SK-N-SH treated with all-trans-retinoic acid at 6 μM for 48 hours (cell line): ENCODE measurements around the gene AVEN.

Source experiments
- ARNTL ChIP-seq: fragments of 450-650 bp; formaldehyde crosslinking; IDR thresholded peaks from 2 replicates; pipeline ENCODE4 v1.5.0; 2020; ENCODE audit warnings: low read depth, mild to moderate bottlenecking, moderate library complexity, borderline replicate concordance
- BACH2 ChIP-seq: fragments of 250-450 bp; sonication (Bioruptor Pico); IDR thresholded peaks from 2 replicates; pipeline ENCODE4 v1.9.0; 2021; ENCODE audit warnings: mild to moderate bottlenecking, borderline replicate concordance
- CSDC2 ChIP-seq: fragments of 250-450 bp; sonication (Bioruptor Pico); IDR thresholded peaks from 2 replicates; pipeline ENCODE4 v1.5.0; 2020; ENCODE audit warnings: mild to moderate bottlenecking, moderate library complexity
- ESRRG ChIP-seq: fragments of 250-450 bp; sonication (Bioruptor Pico); IDR thresholded peaks from 2 replicates; pipeline ENCODE4 v1.6.1; 2021; ENCODE audit warnings: mild to moderate bottlenecking
- OSR1 ChIP-seq: fragments of 250-450 bp; sonication (Bioruptor Pico); IDR thresholded peaks from 2 replicates; pipeline ENCODE4 v1.8.0; 2022; ENCODE audit warnings: moderate library complexity, mild to moderate bottlenecking, inconsistent platforms
- PPARA ChIP-seq: fragments of 250-450 bp; sonication (Bioruptor Pico); IDR thresholded peaks from 2 replicates; pipeline ENCODE4 v1.5.0; 2020; ENCODE audit warnings: mild to moderate bottlenecking, borderline replicate concordance
- RARB ChIP-seq: fragments of 250-450 bp; sonication (Bioruptor Pico); IDR thresholded peaks from 2 replicates; pipeline ENCODE4 v1.8.0; 2021; ENCODE audit warnings: mild to moderate bottlenecking, moderate library complexity
- ZFP30 ChIP-seq: fragments of 450-650 bp; formaldehyde crosslinking; IDR thresholded peaks from 2 replicates; pipeline ENCODE4 v1.5.0; 2022; ENCODE audit warnings: mild to moderate bottlenecking, moderate library complexity
- TF ChIP-seq, protein P1 (sequence below): fragments of 250-450 bp; sonication (Bioruptor Pico); IDR thresholded peaks from 2 replicates; pipeline ENCODE4 v1.5.1; 2021; ENCODE audit warnings: mild to moderate bottlenecking, moderate library complexity
- TF ChIP-seq, protein P2 (sequence below): fragments of 250-450 bp; sonication (Bioruptor Pico); IDR thresholded peaks from 2 replicates; pipeline ENCODE4 v1.5.1; 2020; ENCODE audit warnings: low read depth, mild to moderate bottlenecking, moderate library complexity
- TF ChIP-seq, protein P3 (sequence below): fragments of 250-450 bp; sonication (Bioruptor Pico); IDR thresholded peaks from 2 replicates; pipeline ENCODE4 v1.8.0; 2020; ENCODE audit warnings: mild to moderate bottlenecking, moderate library complexity, borderline replicate concordance
- TF ChIP-seq, protein P4 (sequence below): fragments of 250-450 bp; sonication (Bioruptor Pico); IDR thresholded peaks from 2 replicates; pipeline ENCODE4 v1.5.0; 2020; ENCODE audit warnings: mild to moderate bottlenecking, moderate library complexity

DNA sequence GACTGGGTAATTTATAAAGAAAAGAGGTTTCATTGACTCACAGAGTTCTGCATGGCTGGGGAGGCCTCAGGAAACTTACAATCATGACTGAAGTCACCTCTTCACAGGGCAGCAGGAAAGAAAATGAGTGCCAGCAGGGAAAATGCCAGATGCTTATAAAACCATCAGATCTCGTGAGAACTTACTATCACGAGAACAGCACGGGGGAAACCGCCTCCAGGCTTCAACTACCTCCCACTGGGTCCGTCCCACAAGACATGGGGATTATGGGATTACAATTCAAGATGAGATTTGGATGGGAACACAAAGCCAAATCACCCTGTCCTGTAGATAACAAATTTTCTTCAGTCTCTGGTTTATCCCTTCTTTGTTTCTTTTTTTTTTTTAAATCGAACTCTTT, 31.0 kb upstream of the AVEN start:
- TF ChIP-seq, protein P1, sequence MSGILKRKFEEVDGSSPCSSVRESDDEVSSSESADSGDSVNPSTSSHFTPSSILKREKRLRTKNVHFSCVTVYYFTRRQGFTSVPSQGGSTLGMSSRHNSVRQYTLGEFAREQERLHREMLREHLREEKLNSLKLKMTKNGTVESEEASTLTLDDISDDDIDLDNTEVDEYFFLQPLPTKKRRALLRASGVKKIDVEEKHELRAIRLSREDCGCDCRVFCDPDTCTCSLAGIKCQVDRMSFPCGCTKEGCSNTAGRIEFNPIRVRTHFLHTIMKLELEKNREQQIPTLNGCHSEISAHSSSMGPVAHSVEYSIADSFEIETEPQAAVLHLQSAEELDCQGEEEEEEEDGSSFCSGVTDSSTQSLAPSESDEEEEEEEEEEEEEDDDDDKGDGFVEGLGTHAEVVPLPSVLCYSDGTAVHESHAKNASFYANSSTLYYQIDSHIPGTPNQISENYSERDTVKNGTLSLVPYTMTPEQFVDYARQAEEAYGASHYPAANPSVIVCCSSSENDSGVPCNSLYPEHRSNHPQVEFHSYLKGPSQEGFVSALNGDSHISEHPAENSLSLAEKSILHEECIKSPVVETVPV, result no peak
- TF ChIP-seq, protein P2, sequence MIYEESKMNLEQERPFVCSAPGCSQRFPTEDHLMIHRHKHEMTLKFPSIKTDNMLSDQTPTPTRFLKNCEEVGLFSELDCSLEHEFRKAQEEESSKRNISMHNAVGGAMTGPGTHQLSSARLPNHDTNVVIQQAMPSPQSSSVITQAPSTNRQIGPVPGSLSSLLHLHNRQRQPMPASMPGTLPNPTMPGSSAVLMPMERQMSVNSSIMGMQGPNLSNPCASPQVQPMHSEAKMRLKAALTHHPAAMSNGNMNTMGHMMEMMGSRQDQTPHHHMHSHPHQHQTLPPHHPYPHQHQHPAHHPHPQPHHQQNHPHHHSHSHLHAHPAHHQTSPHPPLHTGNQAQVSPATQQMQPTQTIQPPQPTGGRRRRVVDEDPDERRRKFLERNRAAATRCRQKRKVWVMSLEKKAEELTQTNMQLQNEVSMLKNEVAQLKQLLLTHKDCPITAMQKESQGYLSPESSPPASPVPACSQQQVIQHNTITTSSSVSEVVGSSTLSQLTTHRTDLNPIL (CRISPR knock-in tag), result no peak
- TF ChIP-seq, protein P3, sequence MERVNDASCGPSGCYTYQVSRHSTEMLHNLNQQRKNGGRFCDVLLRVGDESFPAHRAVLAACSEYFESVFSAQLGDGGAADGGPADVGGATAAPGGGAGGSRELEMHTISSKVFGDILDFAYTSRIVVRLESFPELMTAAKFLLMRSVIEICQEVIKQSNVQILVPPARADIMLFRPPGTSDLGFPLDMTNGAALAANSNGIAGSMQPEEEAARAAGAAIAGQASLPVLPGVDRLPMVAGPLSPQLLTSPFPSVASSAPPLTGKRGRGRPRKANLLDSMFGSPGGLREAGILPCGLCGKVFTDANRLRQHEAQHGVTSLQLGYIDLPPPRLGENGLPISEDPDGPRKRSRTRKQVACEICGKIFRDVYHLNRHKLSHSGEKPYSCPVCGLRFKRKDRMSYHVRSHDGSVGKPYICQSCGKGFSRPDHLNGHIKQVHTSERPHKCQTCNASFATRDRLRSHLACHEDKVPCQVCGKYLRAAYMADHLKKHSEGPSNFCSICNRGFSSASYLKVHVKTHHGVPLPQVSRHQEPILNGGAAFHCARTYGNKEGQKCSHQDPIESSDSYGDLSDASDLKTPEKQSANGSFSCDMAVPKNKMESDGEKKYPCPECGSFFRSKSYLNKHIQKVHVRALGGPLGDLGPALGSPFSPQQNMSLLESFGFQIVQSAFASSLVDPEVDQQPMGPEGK (CRISPR knock-in tag), result no peak
- TF ChIP-seq RARB (CRISPR knock-in tag) (no peak), CSDC2 (CRISPR knock-in tag) (no peak), BACH2 (CRISPR knock-in tag) (no peak), ARNTL (CRISPR knock-in tag) (no peak), ZFP30 (no peak), PPARA (CRISPR knock-in tag) (no peak), OSR1 (no peak), ESRRG (CRISPR knock-in tag) (no peak)
- TF ChIP-seq, protein P4, sequence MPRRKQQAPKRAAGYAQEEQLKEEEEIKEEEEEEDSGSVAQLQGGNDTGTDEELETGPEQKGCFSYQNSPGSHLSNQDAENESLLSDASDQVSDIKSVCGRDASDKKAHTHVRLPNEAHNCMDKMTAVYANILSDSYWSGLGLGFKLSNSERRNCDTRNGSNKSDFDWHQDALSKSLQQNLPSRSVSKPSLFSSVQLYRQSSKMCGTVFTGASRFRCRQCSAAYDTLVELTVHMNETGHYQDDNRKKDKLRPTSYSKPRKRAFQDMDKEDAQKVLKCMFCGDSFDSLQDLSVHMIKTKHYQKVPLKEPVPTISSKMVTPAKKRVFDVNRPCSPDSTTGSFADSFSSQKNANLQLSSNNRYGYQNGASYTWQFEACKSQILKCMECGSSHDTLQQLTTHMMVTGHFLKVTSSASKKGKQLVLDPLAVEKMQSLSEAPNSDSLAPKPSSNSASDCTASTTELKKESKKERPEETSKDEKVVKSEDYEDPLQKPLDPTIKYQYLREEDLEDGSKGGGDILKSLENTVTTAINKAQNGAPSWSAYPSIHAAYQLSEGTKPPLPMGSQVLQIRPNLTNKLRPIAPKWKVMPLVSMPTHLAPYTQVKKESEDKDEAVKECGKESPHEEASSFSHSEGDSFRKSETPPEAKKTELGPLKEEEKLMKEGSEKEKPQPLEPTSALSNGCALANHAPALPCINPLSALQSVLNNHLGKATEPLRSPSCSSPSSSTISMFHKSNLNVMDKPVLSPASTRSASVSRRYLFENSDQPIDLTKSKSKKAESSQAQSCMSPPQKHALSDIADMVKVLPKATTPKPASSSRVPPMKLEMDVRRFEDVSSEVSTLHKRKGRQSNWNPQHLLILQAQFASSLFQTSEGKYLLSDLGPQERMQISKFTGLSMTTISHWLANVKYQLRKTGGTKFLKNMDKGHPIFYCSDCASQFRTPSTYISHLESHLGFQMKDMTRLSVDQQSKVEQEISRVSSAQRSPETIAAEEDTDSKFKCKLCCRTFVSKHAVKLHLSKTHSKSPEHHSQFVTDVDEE, result no peak
